Right lobe of liver (tissue), 4 donors: ENCODE data around the gene FAM3C.

Source experiments
- POLR2A ChIP-seq: fragments of 450-650 bp; IDR thresholded peaks from one replicate; pipeline ENCODE4 v1.6.1; 2017; ENCODE audit warnings: antibody characterized with exemption, mild to moderate bottlenecking
- TF ChIP-seq, protein P1 (sequence below), 4 donors: fragments of 200-600 bp in 3 of 4; fragments of 450-650 bp in 1 of 4; IDR thresholded peaks; one replicate each; pipeline versions ENCODE4 v1.5.1 to v1.8.0; 2016 to 2022; ENCODE audit warnings: antibody characterized with exemption in 4 of 4, mild to moderate bottlenecking in 2 of 4
- donor health status: DM: no; HTN: no; CAD: no.
- donor health status: DM: no; HTN: no; CAD: no.
- donor health status: DM: no; HTN: yes; CAD: no.

DNA sequence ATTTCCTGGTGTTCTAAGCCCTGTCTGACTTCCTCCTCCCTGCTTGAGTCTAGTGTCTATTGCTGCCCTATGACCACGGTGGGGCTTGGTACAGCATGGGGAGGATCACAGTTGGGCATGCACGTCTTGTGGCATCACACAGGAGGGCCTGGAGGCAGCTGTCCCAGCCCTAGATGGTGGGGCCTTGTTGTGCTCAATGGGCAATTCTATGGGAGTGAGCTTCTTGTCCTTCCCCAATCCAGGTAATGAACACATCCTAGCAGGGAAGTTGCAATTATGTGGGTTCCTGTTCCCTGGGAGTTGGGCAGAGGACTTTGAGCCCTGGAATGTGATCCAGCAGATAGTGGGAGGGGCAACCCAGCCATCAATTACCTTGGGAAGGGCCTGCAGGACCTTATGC, 10.8 kb upstream of the FAM3C start:
- TF ChIP-seq, protein P1, sequence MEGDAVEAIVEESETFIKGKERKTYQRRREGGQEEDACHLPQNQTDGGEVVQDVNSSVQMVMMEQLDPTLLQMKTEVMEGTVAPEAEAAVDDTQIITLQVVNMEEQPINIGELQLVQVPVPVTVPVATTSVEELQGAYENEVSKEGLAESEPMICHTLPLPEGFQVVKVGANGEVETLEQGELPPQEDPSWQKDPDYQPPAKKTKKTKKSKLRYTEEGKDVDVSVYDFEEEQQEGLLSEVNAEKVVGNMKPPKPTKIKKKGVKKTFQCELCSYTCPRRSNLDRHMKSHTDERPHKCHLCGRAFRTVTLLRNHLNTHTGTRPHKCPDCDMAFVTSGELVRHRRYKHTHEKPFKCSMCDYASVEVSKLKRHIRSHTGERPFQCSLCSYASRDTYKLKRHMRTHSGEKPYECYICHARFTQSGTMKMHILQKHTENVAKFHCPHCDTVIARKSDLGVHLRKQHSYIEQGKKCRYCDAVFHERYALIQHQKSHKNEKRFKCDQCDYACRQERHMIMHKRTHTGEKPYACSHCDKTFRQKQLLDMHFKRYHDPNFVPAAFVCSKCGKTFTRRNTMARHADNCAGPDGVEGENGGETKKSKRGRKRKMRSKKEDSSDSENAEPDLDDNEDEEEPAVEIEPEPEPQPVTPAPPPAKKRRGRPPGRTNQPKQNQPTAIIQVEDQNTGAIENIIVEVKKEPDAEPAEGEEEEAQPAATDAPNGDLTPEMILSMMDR (IDR thresholded peaks at IDR 0.05), result no peak
- TF ChIP-seq POLR2A, result no peak
